Measurements from ENCODE around the gene FXYD6. TPM values are rescaled to one million over a fixed set of nuclear protein-coding genes. Genes with fewer than 3 reads are reported as not detected.

FXYD6 gene
- total RNA-seq, 1 experiment from 2014 or later = 12.2 TPM

- peaks cover 35% of the 10 kb centered on the region for H3K4me1 ChIP-seq (ENCODE audit: insufficient read depth, low read length, poor library complexity, severe bottlenecking)
- TF ChIP-seq, protein P1, sequence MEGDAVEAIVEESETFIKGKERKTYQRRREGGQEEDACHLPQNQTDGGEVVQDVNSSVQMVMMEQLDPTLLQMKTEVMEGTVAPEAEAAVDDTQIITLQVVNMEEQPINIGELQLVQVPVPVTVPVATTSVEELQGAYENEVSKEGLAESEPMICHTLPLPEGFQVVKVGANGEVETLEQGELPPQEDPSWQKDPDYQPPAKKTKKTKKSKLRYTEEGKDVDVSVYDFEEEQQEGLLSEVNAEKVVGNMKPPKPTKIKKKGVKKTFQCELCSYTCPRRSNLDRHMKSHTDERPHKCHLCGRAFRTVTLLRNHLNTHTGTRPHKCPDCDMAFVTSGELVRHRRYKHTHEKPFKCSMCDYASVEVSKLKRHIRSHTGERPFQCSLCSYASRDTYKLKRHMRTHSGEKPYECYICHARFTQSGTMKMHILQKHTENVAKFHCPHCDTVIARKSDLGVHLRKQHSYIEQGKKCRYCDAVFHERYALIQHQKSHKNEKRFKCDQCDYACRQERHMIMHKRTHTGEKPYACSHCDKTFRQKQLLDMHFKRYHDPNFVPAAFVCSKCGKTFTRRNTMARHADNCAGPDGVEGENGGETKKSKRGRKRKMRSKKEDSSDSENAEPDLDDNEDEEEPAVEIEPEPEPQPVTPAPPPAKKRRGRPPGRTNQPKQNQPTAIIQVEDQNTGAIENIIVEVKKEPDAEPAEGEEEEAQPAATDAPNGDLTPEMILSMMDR (conservative IDR thresholded peaks at IDR 0.05; ENCODE audit: low read depth, low read length) = peak; percentile 3; the same call in 1 of the 2 replicates
- TF ChIP-seq EZH2 (IDR thresholded peaks at IDR 0.05; ENCODE audit: borderline replicate concordance, low read depth, low read length, poor library complexity, severe bottlenecking) = no peak
- ChIA-PET CTCF (interaction anchor here (0.5 to 4.4 kb wide), 18 partner anchors 9 to 438 kb away, joined by 3 to 41 read pairs (median 4); no protein-coding TSS in a partner anchor), POLR2A (ENCODE audit: low non-redundant PET) (interaction anchor here (0.6 kb wide), 1 partner anchor 494 kb away, joined by 3 read pairs; no protein-coding TSS in a partner anchor)
- no peak overlapping the region for H3K4me3 ChIP-seq (ENCODE audit: low read depth, low read length, poor library complexity, severe bottlenecking)
- no peaks in the 10 kb centered on the region for H3K36me3 ChIP-seq (ENCODE audit: insufficient read depth, low read length, poor library complexity, severe bottlenecking)
- no peak overlapping the region for H3K27ac ChIP-seq (ENCODE audit: low read depth, low read length, poor library complexity, severe bottlenecking)
- H3K27me3 ChIP-seq (replicated peaks; ENCODE audit: insufficient read depth, low read depth, low read length, poor library complexity) = no peaks in the 10 kb centered on the region
- no TSS peak for BruUV-seq (replicated peaks)
- no peaks in the 10 kb centered on the region for H3K9me3 ChIP-seq (ENCODE audit: low read depth, low read length, poor library complexity, severe bottlenecking)
- intact Hi-C loops (cut with micrococcal nuclease; ENCODE audit: unreplicated experiment) = loop anchor here (5.0 kb wide), 1 partner anchor 586 kb away; the partner anchor contains the start of genes PCSK7 and RNF214
- DNase-seq (ENCODE audit: low spot score) = no peak
Observed at GRCh38 chr11:117818041-117818873, 58.2 kb downstream of the FXYD6 start.

DNA sequence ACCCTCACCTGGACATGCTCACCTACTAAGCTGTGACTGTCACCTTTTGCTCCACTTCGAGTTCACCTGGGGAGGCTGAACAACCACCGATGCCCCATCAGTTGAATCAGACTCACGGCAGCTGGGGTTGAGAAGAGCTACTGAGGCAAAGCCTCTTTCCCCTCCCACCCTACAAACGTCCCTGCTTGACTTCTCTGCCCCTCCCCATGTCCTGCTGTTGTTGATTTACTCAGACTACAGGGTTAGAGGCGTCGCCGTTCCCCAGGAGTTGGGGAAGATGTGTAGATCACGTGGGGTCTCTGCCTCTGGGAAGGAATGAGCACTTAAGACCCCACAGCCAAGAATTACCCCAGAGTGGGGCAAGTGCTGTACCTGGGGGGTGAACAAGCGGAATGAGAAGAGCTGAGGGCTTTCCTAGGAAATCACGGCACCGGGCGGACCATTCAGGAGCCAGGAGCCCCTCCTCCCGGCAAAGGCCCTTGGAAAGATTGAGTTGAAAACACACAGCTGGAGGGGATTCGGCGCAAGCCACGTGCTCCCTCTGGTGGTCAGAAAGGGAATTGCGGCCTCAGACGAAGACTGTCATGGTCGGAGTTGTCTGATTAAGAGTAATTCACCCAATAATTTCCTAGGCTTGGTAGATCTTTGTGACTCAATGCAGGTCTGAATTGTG is 59.0 kb downstream of the FXYD6 start:
- no TSS peak for BruUV-seq (replicated peaks)
- Histone ChIP-seq H3K4me1 (ENCODE audit: insufficient read depth, low read length, poor library complexity, severe bottlenecking) (peaks cover 35% of the 10 kb centered on the region), H3K27ac (ENCODE audit: low read depth, low read length, poor library complexity, severe bottlenecking) (no peak overlapping the region), H3K27me3 (replicated peaks; ENCODE audit: insufficient read depth, low read depth, low read length, poor library complexity) (no peaks in the 10 kb centered on the region), H3K4me3 (ENCODE audit: low read depth, low read length, poor library complexity, severe bottlenecking) (no peak overlapping the region), H3K36me3 (ENCODE audit: insufficient read depth, low read length, poor library complexity, severe bottlenecking) (no peaks in the 10 kb centered on the region), H3K9me3 (ENCODE audit: low read depth, low read length, poor library complexity, severe bottlenecking) (no peaks in the 10 kb centered on the region)
- TF ChIP-seq EZH2 (IDR thresholded peaks at IDR 0.05; ENCODE audit: borderline replicate concordance, low read depth, low read length, poor library complexity, severe bottlenecking) = no peak
- TF ChIP-seq, protein P1 (conservative IDR thresholded peaks at IDR 0.05; ENCODE audit: low read depth, low read length) = peak; percentile 99
- ChIA-PET POLR2A (ENCODE audit: low non-redundant PET) (no interaction called here), CTCF (interaction anchor here (0.5 to 4.4 kb wide), 12 partner anchors 8 to 506 kb away, joined by 3 to 41 read pairs (median 6); no protein-coding TSS in a partner anchor)
- intact Hi-C loops (cut with micrococcal nuclease; ENCODE audit: unreplicated experiment) = loop anchor here (2.0 to 5.0 kb wide), 2 partner anchors 391 to 585 kb away; partner anchors contain the start of genes PCSK7 and RNF214
- DNase-seq (ENCODE audit: low spot score) = peak; percentile 89

GRCh38 chr11:117816846-117817367 is 59.6 kb downstream of the FXYD6 start:
- Histone ChIP-seq H3K9me3 (ENCODE audit: low read depth, low read length, poor library complexity, severe bottlenecking) (no peaks in the 10 kb centered on the region), H3K27ac (ENCODE audit: low read depth, low read length, poor library complexity, severe bottlenecking) (no peak overlapping the region), H3K4me1 (ENCODE audit: insufficient read depth, low read length, poor library complexity, severe bottlenecking) (peaks cover 35% of the 10 kb centered on the region), H3K4me3 (ENCODE audit: low read depth, low read length, poor library complexity, severe bottlenecking) (no peak overlapping the region), H3K36me3 (ENCODE audit: insufficient read depth, low read length, poor library complexity, severe bottlenecking) (no peaks in the 10 kb centered on the region), H3K27me3 (replicated peaks; ENCODE audit: insufficient read depth, low read depth, low read length, poor library complexity) (no peaks in the 10 kb centered on the region)
- intact Hi-C loops (cut with micrococcal nuclease; ENCODE audit: unreplicated experiment) = loop anchor here (2.0 to 5.0 kb wide), 2 partner anchors 390 to 585 kb away; partner anchors contain the start of genes PCSK7 and RNF214
- ChIA-PET CTCF (interaction anchor here (0.6 to 4.4 kb wide), 6 partner anchors 9 to 506 kb away, joined by 4 to 41 read pairs (median 18); no protein-coding TSS in a partner anchor), POLR2A (ENCODE audit: low non-redundant PET) (no interaction called here)
- no peak for DNase-seq (ENCODE audit: low spot score)
- TF ChIP-seq EZH2 (IDR thresholded peaks at IDR 0.05; ENCODE audit: borderline replicate concordance, low read depth, low read length, poor library complexity, severe bottlenecking) = no peak
- TF ChIP-seq, protein P1 (conservative IDR thresholded peaks at IDR 0.05; ENCODE audit: low read depth, low read length) = no peak
- BruUV-seq (replicated peaks) = no TSS peak

Data from A673 (cell line).